IPS-NIHi11 (cell line): ENCODE data around the gene FLNB.
"Not testable (repeated sequence)": the region's sequence is repeated elsewhere in the genome, so short reads cannot be mapped to it uniquely, and the experiment has no call there.

ENCODE experiments used
- DNase-seq: peaks from one replicate; pipeline ENCODE4 v3.0.0; 2012; ENCODE audit warnings: mixed read lengths, low spot score

Gene FLNB

GRCh38 chr3:57980416-57980815, 27.8 kb upstream of the FLNB start:
- no peak for DNase-seq

GRCh38 chr3:57981483-57982087, 26.6 kb upstream of the FLNB start:
- DNase-seq, result no peak

- DNase-seq, result no peak
Observed at GRCh38 chr3:57982561-57983243, 25.5 kb upstream of the FLNB start.

- no peak for DNase-seq
Observed at GRCh38 chr3:57983734-57984518, 24.3 kb upstream of the FLNB start.

- no peak for DNase-seq
Observed at GRCh38 chr3:57985176-57985983, 22.8 kb upstream of the FLNB start.

GRCh38 chr3:57985984-57986246, 22.3 kb upstream of the FLNB start:
- DNase-seq, result no peak

- no peak for DNase-seq
Observed at GRCh38 chr3:57986261-57986660, 22.0 kb upstream of the FLNB start.

- not testable (repeated sequence) for DNase-seq
Observed at GRCh38 chr3:57989198-57989597, 19.0 kb upstream of the FLNB start.

GRCh38 chr3:57989646-57990045, 18.6 kb upstream of the FLNB start:
- DNase-seq, result no peak

- DNase-seq, result peak; percentile 20
Observed at GRCh38 chr3:57992452-57993213, 15.6 kb upstream of the FLNB start.

GRCh38 chr3:57998366-57999283, 9.6 kb upstream of the FLNB start:
- DNase-seq, result no peak

- no peak for DNase-seq
Observed at GRCh38 chr3:57999417-58000115, 8.7 kb upstream of the FLNB start.

GRCh38 chr3:58000306-58001085, 7.7 kb upstream of the FLNB start:
- DNase-seq, result no peak

GRCh38 chr3:58001086-58001467, 7.1 kb upstream of the FLNB start:
- no peak for DNase-seq

- no peak for DNase-seq
Observed at GRCh38 chr3:58001979-58002378, 6.2 kb upstream of the FLNB start.

GRCh38 chr3:58003093-58003492, 5.1 kb upstream of the FLNB start:
- no peak for DNase-seq

GRCh38 chr3:58004973-58005372, 3.2 kb upstream of the FLNB start:
- DNase-seq, result no peak

- DNase-seq, result no peak
Observed at GRCh38 chr3:58005669-58006068, 2.6 kb upstream of the FLNB start.

- DNase-seq, result no peak
Observed at GRCh38 chr3:58006661-58007060, 1.6 kb upstream of the FLNB start.
